Measurements from ENCODE around the gene MGMT.

The MGMT gene

DNA sequence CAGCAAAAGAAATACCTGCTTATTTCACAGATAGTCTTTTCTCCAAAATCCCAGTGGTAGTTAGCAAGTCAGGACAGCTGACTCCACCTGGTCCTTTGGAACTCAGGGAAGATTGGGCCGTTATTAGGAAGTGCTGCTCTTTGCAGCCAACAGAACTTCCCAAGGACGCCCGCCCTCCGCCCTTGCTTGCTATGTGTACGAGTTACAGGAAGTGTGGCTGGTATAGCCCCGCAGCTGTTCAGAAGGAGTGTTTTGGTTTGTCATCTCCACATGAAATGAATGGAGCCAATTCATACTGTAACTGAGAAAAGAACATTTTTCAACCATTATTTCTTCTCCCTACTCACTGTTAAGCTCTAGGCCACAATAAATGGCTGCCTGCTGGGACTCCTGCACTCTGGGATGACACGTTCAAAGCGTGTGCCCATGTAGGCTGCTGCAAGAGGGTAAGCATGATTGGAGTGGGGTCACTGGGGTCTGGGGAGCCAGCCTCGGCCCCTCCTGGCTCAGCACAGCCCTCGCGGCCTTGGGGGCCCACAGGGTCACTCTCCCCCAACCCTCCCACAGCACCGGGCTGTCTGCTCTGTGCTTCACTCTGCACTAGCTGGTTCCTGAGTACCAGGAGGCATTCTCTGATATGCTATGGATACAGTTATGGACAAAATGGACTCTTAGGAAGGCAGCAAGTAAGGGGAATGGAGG lies 253.0 kb downstream of the MGMT start:
- TF ChIP-seq, protein P1, sequence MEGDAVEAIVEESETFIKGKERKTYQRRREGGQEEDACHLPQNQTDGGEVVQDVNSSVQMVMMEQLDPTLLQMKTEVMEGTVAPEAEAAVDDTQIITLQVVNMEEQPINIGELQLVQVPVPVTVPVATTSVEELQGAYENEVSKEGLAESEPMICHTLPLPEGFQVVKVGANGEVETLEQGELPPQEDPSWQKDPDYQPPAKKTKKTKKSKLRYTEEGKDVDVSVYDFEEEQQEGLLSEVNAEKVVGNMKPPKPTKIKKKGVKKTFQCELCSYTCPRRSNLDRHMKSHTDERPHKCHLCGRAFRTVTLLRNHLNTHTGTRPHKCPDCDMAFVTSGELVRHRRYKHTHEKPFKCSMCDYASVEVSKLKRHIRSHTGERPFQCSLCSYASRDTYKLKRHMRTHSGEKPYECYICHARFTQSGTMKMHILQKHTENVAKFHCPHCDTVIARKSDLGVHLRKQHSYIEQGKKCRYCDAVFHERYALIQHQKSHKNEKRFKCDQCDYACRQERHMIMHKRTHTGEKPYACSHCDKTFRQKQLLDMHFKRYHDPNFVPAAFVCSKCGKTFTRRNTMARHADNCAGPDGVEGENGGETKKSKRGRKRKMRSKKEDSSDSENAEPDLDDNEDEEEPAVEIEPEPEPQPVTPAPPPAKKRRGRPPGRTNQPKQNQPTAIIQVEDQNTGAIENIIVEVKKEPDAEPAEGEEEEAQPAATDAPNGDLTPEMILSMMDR (IDR thresholded peaks at IDR 0.05; ENCODE audit: insufficient read depth, low read length) = no peak
- TF ChIP-seq POLR2AphosphoS5 (IDR thresholded peaks at IDR 0.05; ENCODE audit: low read depth) = no peak
- TF ChIP-seq, protein P2, sequence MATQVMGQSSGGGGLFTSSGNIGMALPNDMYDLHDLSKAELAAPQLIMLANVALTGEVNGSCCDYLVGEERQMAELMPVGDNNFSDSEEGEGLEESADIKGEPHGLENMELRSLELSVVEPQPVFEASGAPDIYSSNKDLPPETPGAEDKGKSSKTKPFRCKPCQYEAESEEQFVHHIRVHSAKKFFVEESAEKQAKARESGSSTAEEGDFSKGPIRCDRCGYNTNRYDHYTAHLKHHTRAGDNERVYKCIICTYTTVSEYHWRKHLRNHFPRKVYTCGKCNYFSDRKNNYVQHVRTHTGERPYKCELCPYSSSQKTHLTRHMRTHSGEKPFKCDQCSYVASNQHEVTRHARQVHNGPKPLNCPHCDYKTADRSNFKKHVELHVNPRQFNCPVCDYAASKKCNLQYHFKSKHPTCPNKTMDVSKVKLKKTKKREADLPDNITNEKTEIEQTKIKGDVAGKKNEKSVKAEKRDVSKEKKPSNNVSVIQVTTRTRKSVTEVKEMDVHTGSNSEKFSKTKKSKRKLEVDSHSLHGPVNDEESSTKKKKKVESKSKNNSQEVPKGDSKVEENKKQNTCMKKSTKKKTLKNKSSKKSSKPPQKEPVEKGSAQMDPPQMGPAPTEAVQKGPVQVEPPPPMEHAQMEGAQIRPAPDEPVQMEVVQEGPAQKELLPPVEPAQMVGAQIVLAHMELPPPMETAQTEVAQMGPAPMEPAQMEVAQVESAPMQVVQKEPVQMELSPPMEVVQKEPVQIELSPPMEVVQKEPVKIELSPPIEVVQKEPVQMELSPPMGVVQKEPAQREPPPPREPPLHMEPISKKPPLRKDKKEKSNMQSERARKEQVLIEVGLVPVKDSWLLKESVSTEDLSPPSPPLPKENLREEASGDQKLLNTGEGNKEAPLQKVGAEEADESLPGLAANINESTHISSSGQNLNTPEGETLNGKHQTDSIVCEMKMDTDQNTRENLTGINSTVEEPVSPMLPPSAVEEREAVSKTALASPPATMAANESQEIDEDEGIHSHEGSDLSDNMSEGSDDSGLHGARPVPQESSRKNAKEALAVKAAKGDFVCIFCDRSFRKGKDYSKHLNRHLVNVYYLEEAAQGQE (IDR thresholded peaks at IDR 0.05; ENCODE audit: insufficient replicate concordance, low read depth) = no peak
- TF ChIP-seq GABPA (IDR thresholded peaks at IDR 0.05; ENCODE audit: low read depth) = no peak
- TF ChIP-seq SPI1 (IDR thresholded peaks at IDR 0.05; ENCODE audit: borderline replicate concordance, low read depth) = no peak
- H3K27me3 ChIP-seq (ENCODE audit: insufficient read depth, poor library complexity, severe bottlenecking) = no peaks in the 10 kb centered on the region
- no peak overlapping the region for H3K4me3 ChIP-seq (replicated peaks; ENCODE audit: insufficient read depth, low read length)
- H3K27ac ChIP-seq (replicated peaks) = no peak overlapping the region
- DNase-seq (ENCODE audit: low read depth in 1 of 2, low spot score in 1 of 2) = no peak

DNA sequence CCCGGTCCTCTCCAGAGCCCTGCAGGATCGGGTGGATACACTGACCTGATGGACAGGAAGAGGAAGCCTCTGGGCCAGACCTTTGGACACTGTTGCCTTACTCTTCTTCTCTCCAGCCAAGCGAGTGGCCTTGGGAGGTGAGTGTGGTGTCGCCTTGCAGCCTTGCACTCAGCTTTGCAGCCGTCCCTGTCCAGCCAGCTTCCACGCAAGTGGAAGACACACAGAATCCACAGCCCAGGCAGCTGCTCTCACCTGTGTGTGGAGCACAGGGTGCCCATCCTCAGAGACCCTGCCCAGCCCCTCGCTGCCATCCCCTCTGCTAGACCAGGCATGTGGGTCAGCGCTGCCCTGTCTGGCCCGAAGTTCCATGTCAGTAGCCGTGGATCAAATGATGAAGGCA lies 258.0 kb downstream of the MGMT start:
- TF ChIP-seq SPI1 (IDR thresholded peaks at IDR 0.05; ENCODE audit: borderline replicate concordance, low read depth) (no peak), GABPA (IDR thresholded peaks at IDR 0.05; ENCODE audit: low read depth) (no peak), POLR2AphosphoS5 (IDR thresholded peaks at IDR 0.05; ENCODE audit: low read depth) (no peak)
- TF ChIP-seq, protein P1 (IDR thresholded peaks at IDR 0.05; ENCODE audit: insufficient read depth, low read length) = no peak
- TF ChIP-seq, protein P2 (IDR thresholded peaks at IDR 0.05; ENCODE audit: insufficient replicate concordance, low read depth) = no peak
- no peak for DNase-seq (ENCODE audit: low read depth in 1 of 2, low spot score in 1 of 2)
- Histone ChIP-seq H3K27ac (replicated peaks) (no peak overlapping the region), H3K27me3 (ENCODE audit: insufficient read depth, poor library complexity, severe bottlenecking) (no peaks in the 10 kb centered on the region), H3K4me3 (replicated peaks; ENCODE audit: insufficient read depth, low read length) (no peak overlapping the region)

DNA sequence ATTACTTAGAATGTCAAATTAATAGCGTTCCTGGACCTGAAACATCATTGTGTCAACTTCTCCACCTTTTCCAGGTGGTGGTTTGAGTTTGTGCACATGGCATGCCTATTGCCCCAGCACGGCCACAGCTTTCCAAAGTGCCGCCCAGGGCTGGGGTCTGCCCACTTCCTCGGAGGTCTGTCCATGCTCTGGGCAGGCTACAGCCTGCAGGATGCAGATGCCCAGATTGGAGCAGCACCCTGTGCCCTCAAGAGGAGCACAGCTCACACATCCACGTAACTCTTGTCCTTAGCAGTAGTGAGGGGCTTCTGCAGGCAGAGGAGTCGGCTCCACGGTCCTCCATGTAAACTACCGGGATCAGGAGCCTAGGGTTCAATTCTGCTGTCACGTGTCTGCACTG lies 258.4 kb downstream of the MGMT start:
- TF ChIP-seq GABPA (IDR thresholded peaks at IDR 0.05; ENCODE audit: low read depth) (no peak), SPI1 (IDR thresholded peaks at IDR 0.05; ENCODE audit: borderline replicate concordance, low read depth) (no peak)
- H3K27ac ChIP-seq (replicated peaks) = no peak overlapping the region
- no peak for DNase-seq (ENCODE audit: low read depth in 1 of 2, low spot score in 1 of 2)
- H3K27me3 ChIP-seq (ENCODE audit: insufficient read depth, poor library complexity, severe bottlenecking) = no peaks in the 10 kb centered on the region
- H3K4me3 ChIP-seq (replicated peaks; ENCODE audit: insufficient read depth, low read length) = no peak overlapping the region

DNA sequence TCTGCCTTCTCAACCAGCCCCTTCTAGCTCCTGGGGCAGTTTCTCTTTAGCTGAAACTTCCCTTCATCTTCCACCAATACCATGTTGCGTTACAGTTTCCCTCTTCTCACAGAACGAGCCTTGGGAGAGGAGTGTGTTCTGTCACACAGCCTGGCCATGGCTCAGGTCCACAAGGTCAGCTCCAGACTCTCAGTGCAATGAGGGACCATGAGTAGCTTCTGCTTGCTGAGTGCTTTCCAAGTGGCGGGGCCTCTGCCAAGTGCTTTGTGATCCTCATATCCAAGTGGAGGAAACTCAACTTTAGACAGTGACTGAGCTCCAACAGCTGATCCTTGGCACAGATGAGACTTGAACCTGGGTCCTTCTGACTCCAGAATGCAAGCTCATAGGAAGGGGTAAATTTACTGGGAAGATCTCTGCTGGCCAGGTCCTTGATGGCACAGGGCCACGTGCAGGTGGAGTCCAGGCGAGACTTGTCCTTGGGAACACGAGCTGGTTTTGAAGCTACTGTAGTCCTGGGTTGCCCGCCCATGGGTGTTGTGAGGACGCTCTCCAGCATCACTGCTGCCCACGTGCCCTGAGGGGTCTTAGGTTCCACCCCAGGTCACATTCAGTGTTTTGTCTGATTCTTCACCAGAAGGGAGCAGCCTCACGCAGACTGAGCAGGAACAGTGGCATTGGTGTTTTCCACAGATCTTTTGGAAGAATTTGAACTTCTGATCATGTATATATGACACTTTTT lies 259.0 kb downstream of the MGMT start:
- Histone ChIP-seq H3K27me3 (ENCODE audit: insufficient read depth, poor library complexity, severe bottlenecking) (no peaks in the 10 kb centered on the region), H3K4me3 (replicated peaks; ENCODE audit: insufficient read depth, low read length) (no peak overlapping the region), H3K27ac (replicated peaks) (no peak overlapping the region)
- no peak for DNase-seq (ENCODE audit: low read depth in 1 of 2, low spot score in 1 of 2)
- TF ChIP-seq SPI1 (IDR thresholded peaks at IDR 0.05; ENCODE audit: borderline replicate concordance, low read depth) = no peak
- TF ChIP-seq POLR2AphosphoS5 (IDR thresholded peaks at IDR 0.05; ENCODE audit: low read depth) = no peak
- TF ChIP-seq, protein P2 (IDR thresholded peaks at IDR 0.05; ENCODE audit: insufficient replicate concordance, low read depth) = no peak
- TF ChIP-seq, protein P1 (IDR thresholded peaks at IDR 0.05; ENCODE audit: insufficient read depth, low read length) = no peak
- TF ChIP-seq GABPA (IDR thresholded peaks at IDR 0.05; ENCODE audit: low read depth) = no peak
